ELR (cell line): ENCODE measurements around the gene ANO7.

Experiments used
- DNase-seq: peaks from one replicate; pipeline ENCODE4 v3.0.0-alpha.2; 2015; ENCODE audit warnings: low read depth

ANO7 gene

GRCh38 chr2:241228860-241229516, 40.5 kb downstream of the ANO7 start:
- DNase-seq = no peak

- no peak for DNase-seq
These were observed 41.3 kb downstream of the ANO7 start for GRCh38 chr2:241229563-241230401.

DNA sequence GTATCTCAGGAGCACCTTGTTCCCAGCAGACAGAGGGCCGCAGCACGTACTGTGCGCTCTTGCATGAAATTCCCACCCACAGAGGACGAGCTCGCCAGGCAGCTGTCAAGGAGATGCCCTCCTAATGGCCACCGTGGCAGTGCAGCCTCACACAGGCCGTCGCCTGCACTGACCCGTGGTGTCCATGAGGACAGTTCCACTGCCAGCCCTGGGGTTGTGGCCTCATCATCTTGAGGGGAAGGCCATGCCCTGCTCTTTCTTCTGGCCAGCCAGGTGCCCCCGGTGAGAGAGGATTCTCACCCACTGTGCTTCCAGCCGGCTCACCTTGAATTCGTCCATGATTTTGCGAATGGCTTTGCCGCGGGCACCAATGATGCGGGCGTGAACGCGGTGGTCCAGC, 42.0 kb downstream of the ANO7 start:
- DNase-seq = no peak

GRCh38 chr2:241232736-241233575, 44.5 kb downstream of the ANO7 start:
- DNase-seq = no peak

GRCh38 chr2:241234066-241234790, 45.8 kb downstream of the ANO7 start:
- no peak for DNase-seq

DNA sequence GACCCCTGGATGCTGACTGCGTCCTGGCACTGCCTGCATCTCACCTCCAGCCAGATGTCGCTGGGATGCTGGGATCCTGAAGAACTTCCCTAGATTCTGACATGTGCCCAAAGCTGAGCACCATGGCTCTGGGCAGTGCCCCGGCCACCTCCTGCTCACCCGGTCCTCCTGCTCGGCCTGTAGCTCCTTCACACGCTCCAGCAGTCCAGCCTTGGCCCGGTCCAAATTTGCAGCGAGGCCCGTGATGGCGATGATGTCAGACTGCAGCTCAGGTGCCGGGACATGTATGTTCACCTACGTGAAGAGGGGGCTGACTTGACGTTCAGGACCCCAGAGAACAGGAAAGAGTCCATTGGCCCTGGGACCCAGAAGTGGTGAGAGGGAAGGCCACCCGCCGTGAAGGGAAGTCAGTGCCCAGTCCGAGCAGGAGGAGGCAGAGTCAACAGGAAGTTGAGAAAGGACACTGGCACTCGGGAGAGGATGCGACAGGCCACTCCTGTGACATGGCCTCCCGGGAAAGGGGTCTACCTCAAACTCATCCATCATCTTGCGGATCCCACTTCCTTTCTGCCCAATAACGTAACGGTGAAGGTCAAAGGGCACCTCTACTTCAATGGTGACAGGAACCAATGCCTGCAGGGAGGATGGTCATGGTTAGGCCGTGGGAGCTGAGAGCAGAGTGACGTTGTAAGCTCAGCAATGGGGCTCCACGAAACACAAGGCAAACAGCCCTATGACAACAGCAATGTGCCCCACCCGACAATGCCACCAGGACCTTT, 46.7 kb downstream of the ANO7 start:
- DNase-seq = no peak

- DNase-seq = no peak
These were observed 47.5 kb downstream of the ANO7 start for GRCh38 chr2:241235859-241236593.

DNA sequence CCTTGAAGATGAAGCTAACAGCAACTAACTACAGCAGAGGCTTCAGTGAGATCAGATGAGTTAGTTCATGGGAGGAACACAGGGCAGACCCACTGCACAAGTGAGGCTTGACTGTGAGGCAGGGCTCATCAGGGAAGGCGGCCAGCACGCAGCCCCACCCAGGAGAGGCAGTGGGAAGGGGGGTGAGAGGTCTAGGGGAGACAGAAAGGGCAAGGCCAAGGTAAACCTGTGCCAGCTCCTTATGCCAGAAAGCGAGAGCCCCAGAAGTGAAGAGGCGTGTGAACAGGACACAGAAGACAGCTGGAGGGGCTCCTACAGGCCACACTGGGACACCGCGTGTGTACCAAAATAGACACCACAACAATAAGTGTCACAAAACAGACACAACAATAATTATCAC, 48.6 kb downstream of the ANO7 start:
- no peak for DNase-seq

- DNase-seq = no peak
These were observed 49.5 kb downstream of the ANO7 start for GRCh38 chr2:241237949-241238371.

DNA sequence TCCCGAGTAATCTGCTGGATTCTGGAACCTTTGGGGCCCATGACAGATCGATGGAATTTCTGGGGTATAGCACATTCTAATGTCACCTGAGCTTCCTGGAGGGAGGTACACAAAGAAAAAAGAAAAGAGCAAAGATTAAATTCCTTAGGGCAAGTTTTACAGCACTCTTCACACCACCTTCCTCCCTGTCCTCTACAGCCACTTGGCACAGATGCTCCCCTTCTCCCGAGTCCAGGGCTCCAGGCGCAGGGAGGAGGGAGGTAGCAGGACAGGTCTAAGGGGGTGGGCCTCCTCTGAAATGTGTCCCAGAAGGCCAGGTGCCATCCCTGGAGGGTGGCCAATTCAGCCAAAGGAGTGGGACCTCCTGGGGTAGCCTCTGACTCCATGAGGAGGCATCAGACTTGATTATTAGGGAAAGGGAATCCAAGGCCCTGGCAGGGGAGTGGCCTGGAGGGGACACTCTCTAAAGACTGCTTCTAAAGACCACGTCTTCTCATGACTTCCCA, 50.3 kb downstream of the ANO7 start:
- DNase-seq = no peak

DNA sequence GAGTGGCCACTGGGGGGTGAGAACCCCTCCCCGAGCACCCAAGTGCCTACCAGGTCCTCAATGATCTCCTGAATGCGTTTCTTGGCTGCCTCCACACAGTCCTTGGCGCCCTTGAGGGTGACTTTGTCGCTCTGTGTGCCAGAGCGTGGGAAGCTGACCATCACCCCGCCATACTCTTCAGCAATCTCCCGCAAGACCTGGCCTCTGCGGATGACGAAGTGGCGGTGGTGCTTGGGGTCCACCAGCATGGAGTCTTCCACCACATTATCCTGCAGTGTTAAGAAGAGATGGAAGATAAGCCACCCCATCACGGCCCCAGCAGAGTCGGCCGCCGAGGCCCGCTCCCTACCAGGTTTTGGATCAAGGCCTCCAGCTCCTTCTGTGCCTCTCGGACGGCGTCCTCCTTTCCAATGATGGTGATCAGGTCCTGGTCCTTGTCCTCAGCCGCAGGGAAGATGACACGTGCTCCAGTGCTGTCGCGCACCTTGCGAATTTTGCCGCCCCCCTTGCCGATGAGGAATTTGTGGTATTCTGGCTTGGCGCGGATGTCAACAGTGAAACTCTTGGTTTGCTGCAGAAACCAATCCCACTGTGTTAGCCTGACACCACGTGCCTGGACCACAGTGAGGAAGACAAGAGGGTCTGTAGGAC, 51.2 kb downstream of the ANO7 start:
- no peak for DNase-seq

DNA sequence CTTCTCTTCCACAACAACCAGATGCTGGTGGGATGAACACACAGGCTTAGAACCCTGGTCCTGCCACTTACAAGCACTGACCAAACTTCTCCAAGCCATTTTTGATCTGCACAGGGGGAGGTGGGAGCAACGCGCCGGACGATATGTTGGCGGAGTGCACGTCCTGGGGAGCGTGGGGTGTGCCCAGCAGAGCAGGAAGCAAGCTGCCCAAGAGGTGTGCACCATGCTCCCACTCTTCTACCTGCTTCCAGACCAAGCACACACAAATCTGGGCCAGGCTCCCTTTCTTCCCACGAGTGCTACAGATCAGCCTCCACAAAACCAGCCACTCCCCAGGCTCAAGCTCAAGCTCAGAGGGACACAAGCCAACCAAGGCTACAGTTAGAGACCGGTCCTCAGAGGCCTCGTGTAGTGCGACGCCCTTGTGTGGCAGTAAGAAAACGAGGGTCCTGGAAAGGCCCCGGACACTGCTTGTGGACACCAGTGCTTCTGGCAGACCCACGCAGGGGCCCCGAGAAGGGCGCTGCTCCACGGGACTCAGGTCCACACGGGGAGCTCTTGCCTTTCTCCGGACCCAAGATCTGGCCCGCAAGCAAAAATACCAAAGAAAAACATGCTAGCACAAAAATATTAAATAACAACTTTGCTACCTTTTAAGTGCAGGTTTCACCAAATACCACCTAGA, 52.0 kb downstream of the ANO7 start:
- no peak for DNase-seq

DNA sequence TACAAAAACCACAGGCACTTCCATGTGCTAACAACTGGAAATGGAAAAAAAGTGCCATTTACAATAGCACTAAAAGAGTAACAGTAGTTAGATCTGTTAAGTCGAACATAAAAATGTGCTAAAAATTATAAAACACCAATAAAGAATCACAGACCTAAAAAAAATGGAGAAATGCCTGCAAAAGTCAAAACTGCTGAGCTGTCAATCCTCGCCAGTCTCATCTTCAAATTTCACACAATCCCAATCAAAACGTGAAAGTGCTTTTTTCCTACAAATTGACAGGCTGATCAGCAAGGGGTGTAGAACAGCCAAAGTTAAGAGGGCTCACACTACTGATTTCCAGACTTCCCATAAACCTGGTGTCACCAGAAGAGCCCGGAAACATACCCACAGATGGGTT, 53.2 kb downstream of the ANO7 start:
- no peak for DNase-seq

- DNase-seq = no peak
These were observed 53.8 kb downstream of the ANO7 start for GRCh38 chr2:241242306-241242705.

- DNase-seq = no peak
These were observed 55.9 kb downstream of the ANO7 start for GRCh38 chr2:241244368-241244767.

DNA sequence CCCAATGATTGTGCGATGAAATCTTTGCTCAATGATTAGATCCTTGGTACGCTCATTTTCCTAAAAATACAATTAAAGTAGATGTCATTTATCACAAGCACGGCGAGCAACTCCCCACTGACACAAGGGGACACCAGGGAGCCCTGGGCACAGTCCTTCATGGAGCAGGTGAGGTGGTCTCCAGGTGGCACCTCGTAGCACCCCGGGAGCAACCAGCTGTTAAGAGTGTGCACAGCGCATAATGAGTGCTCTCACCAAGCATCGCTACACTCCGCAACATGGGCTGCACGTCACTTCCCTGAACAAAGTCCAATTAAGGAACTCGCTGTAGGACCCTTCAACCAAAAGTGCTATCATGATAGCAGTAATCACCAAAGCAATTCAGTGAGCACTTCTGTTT, 59.8 kb downstream of the ANO7 start:
- DNase-seq = no peak

GRCh38 chr2:241248897-241249296, 60.4 kb downstream of the ANO7 start:
- no peak for DNase-seq

- no peak for DNase-seq
These were observed 61.2 kb downstream of the ANO7 start for GRCh38 chr2:241249654-241250053.

GRCh38 chr2:241252778-241253475, 64.5 kb downstream of the ANO7 start:
- DNase-seq = no peak
